ENCODE measurements around the gene PLK5. TPM values are rescaled to one million over a fixed set of nuclear protein-coding genes. Genes with fewer than 3 reads are reported as not detected.

The PLK5 gene
- total and polyA plus RNA-seq, 2 experiments from 2014 or later, result 0.97 to 1.2 TPM

GRCh38 chr19:1510807-1511206, 13.1 kb upstream of the PLK5 start:
- Mint-ChIP-seq H3K4me3 (no peak overlapping the region), H3K36me3 (ENCODE audit: low read depth) (no peaks in the 10 kb centered on the region), H3K9me3 (peaks cover 5% of the 10 kb centered on the region; the same call in 1 of the 3 replicates), H3K27ac (no peak overlapping the region), H3K27me3 (ENCODE audit: insufficient read depth, low read depth, poor library complexity) (peaks cover 24% of the 10 kb centered on the region), H3K4me1 (no peaks in the 10 kb centered on the region; the same call in 2 of the 3 replicates)
- Histone ChIP-seq H3K4me2 (no peak overlapping the region), H3F3A (replicated peaks; ENCODE audit: low read depth) (peaks cover 9% of the 10 kb centered on the region; the same call in 1 of the 2 replicates), H3K27ac (ENCODE audit: low read depth) (no peak overlapping the region), H3K4me3 (no peak overlapping the region), H4K20me1 (replicated peaks; ENCODE audit: insufficient read depth) (no peaks in the 10 kb centered on the region), H3K27me3 (ENCODE audit: insufficient read depth) (peaks cover 8% of the 10 kb centered on the region; the same call in 1 of the 2 replicates), H3K79me2 (replicated peaks; ENCODE audit: insufficient read depth) (no peaks in the 10 kb centered on the region), H3K36me3 (ENCODE audit: insufficient read depth) (no peaks in the 10 kb centered on the region), H3K9me2 (ENCODE audit: insufficient read depth) (no peaks in the 10 kb centered on the region), H2AFZ (no peak overlapping the region), H3K4me1 (ENCODE audit: insufficient read depth) (no peaks in the 10 kb centered on the region)
- no peak for DNase-seq (ENCODE audit: low spot score)
- TF ChIP-seq CTCF (conservative IDR thresholded peaks at IDR 0.05; ENCODE audit: low read depth in 2 of 2) (no peak), EZH2phosphoT487 (IDR thresholded peaks at IDR 0.05; ENCODE audit: unreplicated experiment) (no peak), JUNB (IDR thresholded peaks at IDR 0.05; ENCODE audit: unreplicated experiment) (no peak), POLR2AphosphoS5 (IDR thresholded peaks at IDR 0.05; ENCODE audit: low read depth) (no peak), ZNF114 (CRISPR knock-in tag; IDR thresholded peaks at IDR 0.05) (no peak), CREB1 (CRISPR knock-in tag; IDR thresholded peaks at IDR 0.05; ENCODE audit: low read depth) (no peak), EZH2 (IDR thresholded peaks at IDR 0.05; ENCODE audit: low read depth, unreplicated experiment) (no peak), NANOG (IDR thresholded peaks at IDR 0.05; ENCODE audit: borderline replicate concordance) (no peak), STAT1 (IDR thresholded peaks at IDR 0.05; ENCODE audit: unreplicated experiment) (no peak), ZNF331 (CRISPR knock-in tag; IDR thresholded peaks at IDR 0.05; ENCODE audit: low read depth) (no peak)
- TF ChIP-seq, protein P1, sequence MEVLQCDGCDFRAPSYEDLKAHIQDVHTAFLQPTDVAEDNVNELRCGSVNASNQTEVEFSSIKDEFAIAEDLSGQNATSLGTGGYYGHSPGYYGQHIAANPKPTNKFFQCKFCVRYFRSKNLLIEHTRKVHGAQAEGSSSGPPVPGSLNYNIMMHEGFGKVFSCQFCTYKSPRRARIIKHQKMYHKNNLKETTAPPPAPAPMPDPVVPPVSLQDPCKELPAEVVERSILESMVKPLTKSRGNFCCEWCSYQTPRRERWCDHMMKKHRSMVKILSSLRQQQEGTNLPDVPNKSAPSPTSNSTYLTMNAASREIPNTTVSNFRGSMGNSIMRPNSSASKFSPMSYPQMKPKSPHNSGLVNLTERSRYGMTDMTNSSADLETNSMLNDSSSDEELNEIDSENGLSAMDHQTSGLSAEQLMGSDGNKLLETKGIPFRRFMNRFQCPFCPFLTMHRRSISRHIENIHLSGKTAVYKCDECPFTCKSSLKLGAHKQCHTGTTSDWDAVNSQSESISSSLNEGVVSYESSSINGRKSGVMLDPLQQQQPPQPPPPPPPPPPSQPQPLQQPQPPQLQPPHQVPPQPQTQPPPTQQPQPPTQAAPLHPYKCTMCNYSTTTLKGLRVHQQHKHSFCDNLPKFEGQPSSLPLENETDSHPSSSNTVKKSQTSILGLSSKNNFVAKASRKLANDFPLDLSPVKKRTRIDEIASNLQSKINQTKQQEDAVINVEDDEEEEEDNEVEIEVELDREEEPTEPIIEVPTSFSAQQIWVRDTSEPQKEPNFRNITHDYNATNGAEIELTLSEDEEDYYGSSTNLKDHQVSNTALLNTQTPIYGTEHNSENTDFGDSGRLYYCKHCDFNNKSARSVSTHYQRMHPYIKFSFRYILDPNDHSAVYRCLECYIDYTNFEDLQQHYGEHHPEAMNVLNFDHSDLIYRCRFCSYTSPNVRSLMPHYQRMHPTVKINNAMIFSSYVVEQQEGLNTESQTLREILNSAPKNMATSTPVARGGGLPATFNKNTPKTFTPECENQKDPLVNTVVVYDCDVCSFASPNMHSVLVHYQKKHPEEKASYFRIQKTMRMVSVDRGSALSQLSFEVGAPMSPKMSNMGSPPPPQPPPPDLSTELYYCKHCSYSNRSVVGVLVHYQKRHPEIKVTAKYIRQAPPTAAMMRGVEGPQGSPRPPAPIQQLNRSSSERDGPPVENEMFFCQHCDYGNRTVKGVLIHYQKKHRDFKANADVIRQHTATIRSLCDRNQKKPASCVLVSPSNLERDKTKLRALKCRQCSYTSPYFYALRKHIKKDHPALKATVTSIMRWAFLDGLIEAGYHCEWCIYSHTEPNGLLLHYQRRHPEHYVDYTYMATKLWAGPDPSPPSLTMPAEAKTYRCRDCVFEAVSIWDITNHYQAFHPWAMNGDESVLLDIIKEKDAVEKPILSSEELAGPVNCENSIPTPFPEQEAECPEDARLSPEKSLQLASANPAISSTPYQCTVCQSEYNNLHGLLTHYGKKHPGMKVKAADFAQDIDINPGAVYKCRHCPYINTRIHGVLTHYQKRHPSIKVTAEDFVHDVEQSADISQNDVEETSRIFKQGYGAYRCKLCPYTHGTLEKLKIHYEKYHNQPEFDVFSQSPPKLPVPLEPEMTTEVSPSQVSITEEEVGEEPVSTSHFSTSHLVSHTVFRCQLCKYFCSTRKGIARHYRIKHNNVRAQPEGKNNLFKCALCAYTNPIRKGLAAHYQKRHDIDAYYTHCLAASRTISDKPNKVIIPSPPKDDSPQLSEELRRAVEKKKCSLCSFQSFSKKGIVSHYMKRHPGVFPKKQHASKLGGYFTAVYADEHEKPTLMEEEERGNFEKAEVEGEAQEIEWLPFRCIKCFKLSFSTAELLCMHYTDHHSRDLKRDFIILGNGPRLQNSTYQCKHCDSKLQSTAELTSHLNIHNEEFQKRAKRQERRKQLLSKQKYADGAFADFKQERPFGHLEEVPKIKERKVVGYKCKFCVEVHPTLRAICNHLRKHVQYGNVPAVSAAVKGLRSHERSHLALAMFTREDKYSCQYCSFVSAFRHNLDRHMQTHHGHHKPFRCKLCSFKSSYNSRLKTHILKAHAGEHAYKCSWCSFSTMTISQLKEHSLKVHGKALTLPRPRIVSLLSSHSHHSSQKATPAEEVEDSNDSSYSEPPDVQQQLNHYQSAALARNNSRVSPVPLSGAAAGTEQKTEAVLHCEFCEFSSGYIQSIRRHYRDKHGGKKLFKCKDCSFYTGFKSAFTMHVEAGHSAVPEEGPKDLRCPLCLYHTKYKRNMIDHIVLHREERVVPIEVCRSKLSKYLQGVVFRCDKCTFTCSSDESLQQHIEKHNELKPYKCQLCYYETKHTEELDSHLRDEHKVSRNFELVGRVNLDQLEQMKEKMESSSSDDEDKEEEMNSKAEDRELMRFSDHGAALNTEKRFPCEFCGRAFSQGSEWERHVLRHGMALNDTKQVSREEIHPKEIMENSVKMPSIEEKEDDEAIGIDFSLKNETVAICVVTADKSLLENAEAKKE (CRISPR knock-in tag; IDR thresholded peaks at IDR 0.05), result no peak
- TF ChIP-seq, protein P2, sequence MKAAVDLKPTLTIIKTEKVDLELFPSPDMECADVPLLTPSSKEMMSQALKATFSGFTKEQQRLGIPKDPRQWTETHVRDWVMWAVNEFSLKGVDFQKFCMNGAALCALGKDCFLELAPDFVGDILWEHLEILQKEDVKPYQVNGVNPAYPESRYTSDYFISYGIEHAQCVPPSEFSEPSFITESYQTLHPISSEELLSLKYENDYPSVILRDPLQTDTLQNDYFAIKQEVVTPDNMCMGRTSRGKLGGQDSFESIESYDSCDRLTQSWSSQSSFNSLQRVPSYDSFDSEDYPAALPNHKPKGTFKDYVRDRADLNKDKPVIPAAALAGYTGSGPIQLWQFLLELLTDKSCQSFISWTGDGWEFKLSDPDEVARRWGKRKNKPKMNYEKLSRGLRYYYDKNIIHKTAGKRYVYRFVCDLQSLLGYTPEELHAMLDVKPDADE (IDR thresholded peaks at IDR 0.05), result no peak
- TF ChIP-seq, protein P3, sequence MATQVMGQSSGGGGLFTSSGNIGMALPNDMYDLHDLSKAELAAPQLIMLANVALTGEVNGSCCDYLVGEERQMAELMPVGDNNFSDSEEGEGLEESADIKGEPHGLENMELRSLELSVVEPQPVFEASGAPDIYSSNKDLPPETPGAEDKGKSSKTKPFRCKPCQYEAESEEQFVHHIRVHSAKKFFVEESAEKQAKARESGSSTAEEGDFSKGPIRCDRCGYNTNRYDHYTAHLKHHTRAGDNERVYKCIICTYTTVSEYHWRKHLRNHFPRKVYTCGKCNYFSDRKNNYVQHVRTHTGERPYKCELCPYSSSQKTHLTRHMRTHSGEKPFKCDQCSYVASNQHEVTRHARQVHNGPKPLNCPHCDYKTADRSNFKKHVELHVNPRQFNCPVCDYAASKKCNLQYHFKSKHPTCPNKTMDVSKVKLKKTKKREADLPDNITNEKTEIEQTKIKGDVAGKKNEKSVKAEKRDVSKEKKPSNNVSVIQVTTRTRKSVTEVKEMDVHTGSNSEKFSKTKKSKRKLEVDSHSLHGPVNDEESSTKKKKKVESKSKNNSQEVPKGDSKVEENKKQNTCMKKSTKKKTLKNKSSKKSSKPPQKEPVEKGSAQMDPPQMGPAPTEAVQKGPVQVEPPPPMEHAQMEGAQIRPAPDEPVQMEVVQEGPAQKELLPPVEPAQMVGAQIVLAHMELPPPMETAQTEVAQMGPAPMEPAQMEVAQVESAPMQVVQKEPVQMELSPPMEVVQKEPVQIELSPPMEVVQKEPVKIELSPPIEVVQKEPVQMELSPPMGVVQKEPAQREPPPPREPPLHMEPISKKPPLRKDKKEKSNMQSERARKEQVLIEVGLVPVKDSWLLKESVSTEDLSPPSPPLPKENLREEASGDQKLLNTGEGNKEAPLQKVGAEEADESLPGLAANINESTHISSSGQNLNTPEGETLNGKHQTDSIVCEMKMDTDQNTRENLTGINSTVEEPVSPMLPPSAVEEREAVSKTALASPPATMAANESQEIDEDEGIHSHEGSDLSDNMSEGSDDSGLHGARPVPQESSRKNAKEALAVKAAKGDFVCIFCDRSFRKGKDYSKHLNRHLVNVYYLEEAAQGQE (IDR thresholded peaks at IDR 0.05; ENCODE audit: unreplicated experiment), result no peak
- no peak for ATAC-seq

Data from GM23338 (cell line).